Hindlimb muscle (tissue), 1 donor: ENCODE data around the gene FOXM1. TPM values are rescaled to one million over a fixed set of nuclear protein-coding genes. Genes with fewer than 3 reads are reported as not detected.

ENCODE experiments used
- DNase-seq: peaks from one replicate; pipeline ENCODE4 v3.0.0-alpha.2; 2013
- polyA plus RNA-seq: library from polyadenylated mRNA; unstranded; fragments of 120-200 nt; gene quantifications from one replicate; pipeline ENCODE4 v1.2.1, GENCODE V29; 2013; ENCODE audit not compliant: insufficient read length

The FOXM1 gene
- polyA plus RNA-seq, 1 donor = 16.9 TPM

DNA sequence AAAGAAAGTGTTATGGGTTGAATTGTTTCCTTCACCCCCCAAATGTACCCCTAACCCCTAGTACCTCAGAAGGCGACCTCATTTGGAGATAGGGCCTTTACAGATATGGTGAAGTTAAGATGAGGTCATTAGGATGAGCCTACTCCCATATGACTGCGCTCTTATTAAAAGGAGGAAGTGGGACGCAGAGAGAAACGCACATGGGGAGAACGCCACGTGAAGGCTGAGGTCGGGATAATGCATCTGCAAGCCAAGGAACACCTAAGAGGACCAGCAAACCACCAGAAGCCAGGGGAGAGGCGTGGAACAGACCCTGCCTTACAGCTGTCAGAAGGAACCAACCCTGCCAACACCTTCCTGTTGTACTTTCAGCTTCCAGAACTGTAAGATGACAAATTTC lies 40.4 kb downstream of the FOXM1 start:
- DNase-seq = no peak

DNA sequence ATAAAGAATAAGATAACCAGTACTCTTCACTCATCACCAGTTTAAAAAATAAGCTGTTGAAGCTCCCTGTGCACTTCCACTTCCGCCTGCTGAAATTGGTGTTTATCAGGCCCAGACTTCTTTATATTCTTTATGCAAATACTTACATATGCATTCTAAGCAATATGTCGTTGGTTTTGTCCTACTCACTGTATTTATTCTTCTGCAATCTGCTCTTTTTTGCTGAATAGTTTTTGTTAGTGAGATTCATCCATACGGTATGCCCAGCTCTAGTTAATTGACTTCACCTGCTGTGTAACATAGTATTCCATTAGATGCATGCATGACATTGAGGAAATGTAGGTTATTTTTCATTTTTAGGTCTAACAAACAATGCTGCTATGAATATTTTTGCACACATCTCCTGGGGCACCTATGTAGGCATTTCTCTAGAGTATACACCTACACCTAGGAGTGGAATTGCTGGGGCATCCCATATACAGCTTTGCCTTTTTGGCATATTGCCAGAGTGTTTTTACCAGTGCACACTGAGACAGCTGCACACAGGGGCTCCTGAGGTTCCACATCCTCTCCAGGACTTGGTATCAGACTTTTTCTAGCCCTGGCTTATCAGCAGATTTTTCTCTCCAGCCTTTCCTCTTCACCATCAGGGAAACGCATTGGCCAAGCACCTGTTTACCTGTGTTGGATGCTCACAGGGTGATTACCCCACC lies 41.1 kb downstream of the FOXM1 start:
- no peak for DNase-seq

DNA sequence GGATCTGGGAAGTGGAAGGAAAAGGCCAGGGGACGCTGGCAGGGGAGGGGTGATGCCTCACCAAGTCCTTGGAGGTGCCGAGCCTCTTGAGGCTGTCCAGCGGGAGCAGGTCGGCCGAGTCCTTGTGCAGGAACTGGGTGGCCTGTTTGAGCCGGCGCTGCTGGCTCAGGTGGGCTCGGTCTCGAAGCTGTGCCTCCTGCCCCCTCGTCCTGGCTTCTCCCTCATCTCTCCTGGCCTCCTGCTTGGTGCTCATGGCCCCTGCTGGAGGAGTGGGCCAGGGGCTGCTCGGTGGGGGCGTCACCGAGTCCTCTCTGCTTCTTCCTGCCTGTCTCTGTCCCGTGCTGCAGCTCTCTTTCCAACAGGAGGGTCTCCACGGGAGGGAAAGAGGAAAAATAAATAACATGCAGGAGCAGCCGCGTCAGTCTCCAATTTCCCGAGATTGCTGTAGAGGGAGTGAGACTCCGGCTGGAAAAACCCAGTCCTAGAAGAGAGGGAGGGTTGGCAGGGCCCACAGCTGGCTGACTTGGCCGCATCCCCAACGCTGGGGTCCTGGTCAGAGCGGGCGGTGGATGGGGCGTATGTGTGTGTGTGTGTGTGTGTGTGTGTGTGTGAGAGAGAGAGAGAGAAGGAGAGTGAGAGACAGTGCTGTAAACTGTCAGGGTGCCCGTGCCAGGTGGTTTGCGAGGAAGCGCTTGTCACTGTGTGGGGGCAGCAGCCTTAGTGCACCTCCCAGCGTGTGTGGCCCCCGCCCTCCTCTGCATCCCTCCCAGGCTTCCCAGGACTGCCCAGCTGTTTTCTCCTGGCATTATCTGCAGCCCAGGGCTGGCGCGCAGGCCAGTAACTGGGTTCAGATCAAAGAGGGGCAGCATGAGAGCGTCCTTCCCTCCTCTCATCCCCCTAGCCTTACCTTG lies 42.1 kb downstream of the FOXM1 start, which contains the start of gene NRIP2:
NRIP2 (minus strand) TSS at position 455 of the 911 bp plus-strand sequence; CDS start at position 403, 52 bp downstream.
- DNase-seq = peak; percentile 79

DNA sequence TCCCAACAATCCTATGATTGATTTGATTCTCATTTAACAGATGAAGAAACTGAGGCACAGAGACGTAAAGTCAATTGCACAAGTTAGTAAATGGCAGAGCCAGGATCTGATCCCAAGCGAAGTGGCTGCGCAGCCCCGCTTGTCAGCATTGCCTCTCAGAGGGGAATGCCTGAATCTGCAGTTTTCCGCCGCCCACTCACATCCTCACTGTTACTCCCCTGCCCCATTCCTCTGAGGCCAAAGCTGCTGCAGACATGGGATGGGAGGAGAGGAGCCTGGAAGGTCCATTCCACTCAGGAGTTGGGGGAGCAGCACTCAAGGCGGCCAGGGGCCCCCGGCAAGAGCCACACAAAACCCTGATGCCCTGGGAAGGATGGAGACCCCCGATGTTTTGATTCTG lies 43.2 kb downstream of the FOXM1 start:
- no peak for DNase-seq

DNA sequence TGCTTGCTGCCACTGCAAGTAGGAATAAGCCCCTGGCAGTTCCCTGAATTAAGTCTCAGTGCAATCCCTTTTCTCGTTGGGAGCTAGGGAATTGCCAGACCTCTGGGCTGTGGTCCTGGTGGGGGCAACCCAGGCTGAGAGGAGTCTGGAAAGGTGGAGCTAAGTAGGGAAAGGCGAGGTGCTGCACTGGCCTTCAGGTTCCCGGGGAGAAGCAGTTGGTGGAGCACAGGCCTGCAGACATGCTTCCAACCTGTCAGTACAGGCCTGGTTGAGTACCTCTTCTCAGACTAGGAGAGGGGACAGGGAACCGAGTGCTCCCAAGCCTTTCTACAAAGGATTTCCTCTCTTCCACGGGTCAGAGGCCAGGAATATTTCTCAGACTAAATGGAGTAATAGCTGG lies 43.6 kb downstream of the FOXM1 start:
- no peak for DNase-seq

DNA sequence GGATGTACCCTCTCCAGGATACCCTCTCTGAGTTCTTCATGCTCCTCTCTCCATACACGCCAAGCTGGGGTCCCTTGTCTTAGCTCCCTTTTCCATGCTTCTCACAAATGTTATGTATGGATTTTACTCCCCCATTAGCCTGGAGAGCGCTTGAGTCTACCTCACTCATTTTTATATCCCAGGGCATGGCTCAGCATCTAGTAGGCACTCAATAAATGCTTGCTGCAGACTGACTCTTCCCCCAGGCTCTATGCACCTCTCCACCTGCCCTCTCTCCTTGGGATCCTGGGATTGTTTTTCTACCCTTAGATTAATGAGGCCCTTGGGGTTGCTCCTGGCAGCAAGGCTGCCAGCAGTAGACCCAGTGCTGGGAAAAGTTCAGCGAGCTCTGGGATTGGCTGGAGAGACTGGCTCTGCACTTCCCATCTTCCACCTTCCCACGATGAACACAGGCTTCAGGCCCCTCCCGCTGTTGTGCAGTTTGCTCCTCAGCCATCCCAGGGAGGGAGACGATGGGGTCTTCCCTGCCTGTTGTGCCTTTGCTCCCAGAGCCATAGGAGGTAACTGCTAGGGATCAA lies 44.3 kb downstream of the FOXM1 start:
- no peak for DNase-seq

DNA sequence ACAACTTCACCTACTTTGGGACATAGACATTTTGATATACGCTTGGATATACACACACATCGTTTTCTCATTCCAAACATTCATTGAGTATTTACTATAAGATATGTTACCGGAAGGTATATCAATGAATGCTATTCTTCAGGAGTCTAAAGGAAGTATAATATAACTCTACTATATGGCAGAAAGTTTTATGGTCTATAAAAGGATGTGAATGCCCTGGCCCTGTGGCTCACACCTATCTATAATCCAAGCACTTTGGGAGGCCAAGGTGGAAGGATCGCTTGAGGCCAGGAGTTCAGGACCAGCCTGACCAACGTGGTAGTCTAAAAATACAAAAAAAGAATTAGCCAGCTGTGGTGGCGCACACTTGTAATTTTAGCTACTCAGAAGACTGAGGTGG lies 47.7 kb downstream of the FOXM1 start:
- no peak for DNase-seq

DNA sequence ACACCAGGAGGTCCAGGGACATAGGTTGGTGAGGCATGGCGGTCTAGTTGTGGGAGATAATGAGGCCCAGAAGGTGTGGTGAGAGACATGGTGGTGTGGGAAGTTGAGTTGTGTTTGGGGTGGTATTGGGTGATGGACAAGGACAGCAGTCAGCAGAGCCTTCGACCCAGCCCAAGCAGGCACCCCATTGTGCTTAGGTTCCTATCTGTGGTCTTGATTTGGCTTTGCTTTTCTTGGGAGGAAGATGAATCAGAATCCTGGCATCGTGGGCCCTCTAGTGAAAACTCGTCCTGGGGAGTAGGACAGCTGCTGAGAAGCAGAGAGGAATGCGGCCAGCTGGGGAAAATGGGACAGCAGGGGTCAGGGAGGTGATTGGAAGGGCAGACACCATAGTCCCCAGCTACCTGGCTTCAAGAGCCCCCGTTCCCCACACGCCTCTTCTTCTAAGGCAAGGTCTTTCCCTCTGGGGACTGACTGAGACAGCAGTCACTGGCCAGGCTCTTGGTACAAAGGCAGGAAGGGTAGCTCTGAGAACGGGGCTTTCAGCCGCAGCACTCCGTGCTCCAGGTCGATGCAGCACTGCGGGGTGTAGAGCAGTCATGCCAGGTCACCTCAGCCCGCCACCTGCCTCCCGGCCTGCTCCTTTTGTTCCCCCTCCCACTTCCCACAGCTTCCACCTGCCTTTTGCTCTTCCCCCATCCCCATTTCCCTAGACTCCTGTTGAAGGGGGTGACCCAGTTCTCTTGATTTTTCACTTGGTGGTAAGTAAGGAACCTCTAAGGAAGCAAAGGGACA lies 50.1 kb downstream of the FOXM1 start:
- no peak for DNase-seq

DNA sequence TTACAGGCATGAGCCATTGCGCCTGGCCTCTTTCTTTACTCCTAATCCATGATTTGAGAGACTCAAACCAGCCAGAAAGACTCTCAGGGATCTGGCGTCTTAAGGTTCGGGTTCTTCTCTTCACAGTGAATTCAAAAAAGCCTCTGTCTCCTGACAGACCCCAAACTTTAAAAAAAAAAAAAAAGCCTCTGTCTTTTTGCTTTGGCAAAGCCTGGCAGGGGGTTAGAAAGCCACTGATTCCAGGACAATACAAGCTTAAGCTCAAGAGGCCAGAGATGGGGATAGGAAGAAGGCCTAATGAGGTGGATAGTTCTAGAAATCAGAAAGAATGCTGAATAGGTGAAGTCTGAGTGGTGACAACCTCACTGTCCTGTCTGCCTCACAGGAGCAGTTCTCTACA lies 50.9 kb downstream of the FOXM1 start:
- DNase-seq = no peak

DNA sequence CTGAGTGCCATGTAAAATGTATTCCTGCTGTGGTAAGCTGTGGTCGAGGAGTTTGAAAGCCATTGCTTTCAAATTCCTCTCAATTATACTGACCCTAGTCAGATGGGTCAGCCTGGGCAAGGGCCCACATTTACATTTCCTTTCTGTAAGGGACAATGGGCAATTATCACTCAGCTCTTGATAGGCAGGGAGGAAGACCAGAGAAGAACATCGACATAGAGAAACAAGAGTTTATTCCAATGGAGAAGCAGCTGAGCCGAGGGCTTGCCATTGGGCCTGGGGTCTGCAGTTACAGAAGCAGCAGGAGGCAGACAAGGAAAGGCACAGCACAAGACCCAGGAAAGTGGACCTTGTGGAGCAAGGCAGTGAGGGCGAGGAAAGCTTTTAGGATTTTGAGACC lies 51.8 kb downstream of the FOXM1 start:
- DNase-seq = no peak

DNA sequence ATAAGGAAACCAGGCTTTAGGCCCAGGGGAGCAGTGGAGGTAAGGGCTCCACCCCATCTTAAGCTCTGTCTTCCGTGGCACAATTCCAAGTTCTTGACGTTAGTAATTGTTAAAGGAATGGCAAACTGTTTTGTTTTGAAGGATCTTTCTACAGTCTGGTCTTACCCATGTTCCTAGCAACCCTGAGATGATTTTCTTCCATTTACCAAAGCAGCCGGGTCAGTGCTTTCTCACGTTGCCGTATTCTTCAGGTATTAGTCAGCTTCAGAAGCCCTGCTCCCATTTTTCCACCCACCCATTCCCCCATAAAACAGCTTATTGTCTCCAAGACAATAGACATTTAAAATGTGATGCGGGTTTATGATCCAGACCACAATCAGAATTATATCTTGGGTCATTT lies 52.4 kb downstream of the FOXM1 start:
- no peak for DNase-seq

DNA sequence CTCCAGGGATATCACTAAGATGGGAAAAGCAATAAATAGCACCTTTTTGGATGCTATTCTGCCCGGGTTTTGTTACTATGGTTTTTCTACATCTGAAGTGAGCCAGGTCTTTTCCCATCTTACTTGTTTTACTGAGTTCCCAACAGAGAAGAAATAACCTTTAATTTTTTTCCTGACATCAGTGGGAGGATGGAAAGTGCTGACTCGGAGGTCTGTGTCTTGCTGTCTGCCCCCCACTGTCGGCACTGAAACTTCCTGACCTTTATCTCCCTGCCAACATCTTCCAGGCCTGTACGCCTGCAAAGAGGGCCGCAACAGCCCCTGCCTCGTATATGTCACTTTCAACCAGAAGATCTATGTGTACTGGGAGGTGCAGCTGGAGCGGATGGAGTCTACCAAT lies 53.5 kb downstream of the FOXM1 start:
- DNase-seq = no peak

DNA sequence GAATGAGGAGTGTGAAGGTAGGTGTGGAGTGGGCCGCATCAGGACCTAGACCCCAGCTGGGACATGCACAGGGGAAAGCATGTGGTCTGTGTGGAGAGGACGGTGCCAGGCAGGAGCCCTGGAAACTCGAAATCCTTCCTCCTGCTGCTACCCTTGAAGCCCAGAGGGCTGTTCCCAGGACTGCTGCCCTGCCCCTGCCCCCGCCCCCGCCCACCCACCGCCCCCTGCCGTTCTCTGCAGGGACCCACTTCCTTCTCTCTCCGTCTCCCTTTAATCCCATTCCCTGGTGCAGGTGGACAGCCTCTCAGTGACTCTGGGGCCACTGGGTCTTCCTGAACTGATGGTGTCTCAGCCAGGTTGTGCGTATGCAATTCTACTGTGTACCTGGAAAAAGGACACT lies 56.5 kb downstream of the FOXM1 start:
- no peak for DNase-seq

DNA sequence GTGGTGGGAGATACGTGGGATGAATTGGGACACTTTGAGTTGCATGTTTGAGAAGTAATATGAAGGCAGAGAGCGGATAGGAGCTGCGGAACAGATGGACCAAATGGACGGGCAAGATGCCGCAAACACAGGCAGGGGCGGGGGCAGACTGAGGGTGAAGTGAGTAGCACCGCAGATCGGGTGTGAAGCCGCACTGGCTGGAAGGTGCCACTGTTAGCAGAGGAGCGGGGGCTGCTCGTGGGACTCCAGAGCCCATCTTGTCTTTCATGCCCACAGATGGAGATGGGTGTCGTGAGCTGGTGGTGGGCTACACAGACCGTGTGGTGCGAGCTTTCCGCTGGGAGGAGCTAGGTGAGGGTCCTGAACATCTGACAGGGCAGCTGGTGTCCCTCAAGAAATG lies 57.2 kb downstream of the FOXM1 start:
- DNase-seq = no peak

DNA sequence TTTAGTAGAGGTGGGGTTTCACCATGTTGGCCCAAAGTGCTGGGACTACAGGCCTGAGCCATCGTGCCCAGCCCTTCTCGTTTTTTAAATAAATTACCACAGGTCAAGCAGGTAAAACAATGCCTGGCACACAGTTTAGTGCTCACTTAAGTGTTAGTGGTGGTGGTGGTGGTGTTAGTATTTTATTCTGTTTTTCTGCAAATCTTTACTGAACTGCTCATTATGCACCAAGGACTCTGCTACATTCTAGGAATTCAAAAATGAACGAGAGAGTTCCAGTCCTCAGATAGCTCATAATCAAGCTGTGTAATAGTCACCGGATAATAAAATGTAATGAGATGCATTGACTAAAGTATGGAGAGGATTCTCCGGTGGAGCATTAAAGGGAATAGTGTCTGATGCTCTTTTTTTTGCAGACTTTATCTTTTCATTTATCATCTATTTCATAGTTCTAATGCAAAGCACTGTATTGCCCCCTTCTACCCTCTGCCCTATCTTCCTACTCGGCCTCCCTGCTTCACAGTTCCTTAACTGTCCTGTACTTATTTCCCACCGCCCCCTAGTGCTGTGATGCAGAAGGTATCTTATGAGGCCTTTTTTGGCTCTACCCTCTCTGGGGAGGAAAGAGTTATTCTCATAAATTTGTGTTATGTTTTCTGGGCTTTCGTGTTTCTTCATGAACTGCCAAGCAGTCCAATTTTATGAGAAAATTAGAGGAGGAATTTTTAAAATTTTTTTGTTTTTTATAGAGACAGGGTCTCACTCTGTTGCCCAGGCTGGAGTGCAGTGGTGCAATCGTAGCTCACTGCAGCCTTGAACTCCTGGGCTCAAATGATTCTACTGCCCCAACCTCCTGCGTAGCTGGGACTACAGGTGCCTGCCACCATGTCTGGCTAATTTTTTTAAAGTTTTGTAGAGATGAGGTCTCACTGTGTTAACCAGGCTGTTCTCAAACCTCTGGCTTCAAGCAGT lies 63.5 kb downstream of the FOXM1 start:
- DNase-seq = peak; percentile 52

DNA sequence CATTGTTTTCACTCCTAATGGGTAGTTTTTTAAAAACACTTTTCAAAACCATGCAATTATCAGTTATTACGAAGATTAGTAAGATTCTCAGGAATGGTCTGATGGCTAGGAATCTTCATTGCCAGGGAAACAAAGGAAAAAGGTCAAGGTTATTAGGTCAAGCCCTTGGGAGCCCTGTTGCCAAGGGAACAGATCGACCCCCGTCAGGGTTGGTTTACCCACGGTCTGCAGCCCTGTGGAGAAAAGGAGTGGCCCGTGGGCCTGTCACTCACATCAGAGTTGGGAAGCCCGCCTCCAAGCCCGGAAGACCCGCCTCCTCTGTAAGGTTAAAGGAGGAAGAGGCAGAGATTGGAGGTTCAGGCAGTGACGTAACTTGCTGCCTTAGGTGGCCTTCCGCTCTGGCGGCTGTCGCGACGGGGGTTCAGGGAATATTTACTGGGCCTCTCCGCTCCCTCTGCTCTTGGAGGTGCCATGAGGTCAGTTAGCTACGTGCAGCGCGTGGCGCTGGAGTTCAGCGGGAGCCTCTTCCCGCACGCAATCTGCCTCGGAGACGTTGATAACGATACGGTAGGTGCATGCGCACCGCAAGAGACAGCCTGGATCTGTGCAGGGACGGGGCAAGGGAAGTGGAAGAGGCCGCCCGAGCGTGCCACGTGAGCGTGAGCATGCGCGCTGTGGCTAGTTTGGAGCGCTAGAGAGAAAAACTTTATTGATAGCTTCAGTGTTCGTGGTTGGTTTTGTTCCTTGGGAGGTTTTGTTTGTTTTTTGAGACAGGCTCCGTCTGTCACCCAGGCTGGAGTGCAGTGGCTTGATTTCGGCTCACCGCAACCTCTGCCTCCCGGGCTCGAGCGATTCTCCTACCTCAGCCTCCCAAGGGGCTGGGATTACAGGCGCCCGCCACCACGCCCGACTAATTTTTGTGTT lies 64.4 kb downstream of the FOXM1 start, which contains the start of gene ITFG2:
ITFG2 (plus strand) TSS at position 379 of the 924 bp plus-strand sequence; CDS start at position 472, 93 bp downstream.
- peak; percentile 98 for DNase-seq

DNA sequence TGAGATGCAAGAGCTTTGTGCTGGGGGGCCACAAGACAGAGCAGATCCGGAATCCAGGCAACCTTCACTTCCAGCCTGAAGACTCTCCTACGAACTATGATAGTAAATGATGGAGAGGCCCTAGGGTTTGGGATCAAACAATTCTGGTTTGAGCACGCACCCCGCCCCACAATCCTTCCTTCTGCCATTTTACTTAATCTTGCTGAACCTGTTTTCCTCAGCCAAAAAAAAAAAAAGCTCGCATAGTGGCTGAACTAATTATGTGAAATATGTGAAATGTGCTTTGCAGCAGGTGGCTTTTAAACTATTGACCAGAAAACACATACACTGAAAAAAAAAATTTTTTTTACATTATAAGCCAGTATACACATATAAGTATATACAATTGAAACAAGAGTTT lies 65.2 kb downstream of the FOXM1 start:
- DNase-seq = no peak
